ENCODE results near the gene CDIPT. TPM values are rescaled to one million over a fixed set of nuclear protein-coding genes. Genes with fewer than 3 reads are reported as not detected.

The CDIPT gene
- total RNA-seq, 2 donors from 2014 or later, result 76.5 to 79.9 TPM

- Histone ChIP-seq H3K36me3 (replicated peaks in 1 of 2; ENCODE audit: insufficient read depth in 1 of 2, low read depth in 2 of 2) (peaks cover 9 to 13% of the 10 kb centered on the region in 2 donors), H3K27ac (peak overlapping the region in 3 of 4 donors; percentile 25 to 69 (median 29))
- WGBS, 2 donors, result 94 to 99% methylated on average over 9 to 11 of the region's 11 CpGs
Measured at GRCh38 chr16:29830774-29831173, 32.3 kb downstream of the CDIPT start.

GRCh38 chr16:29826342-29826695 is 36.7 kb downstream of the CDIPT start:
- H3K27ac ChIP-seq, result peak overlapping the region in 3 of 4 donors; percentile 77 to 86 (median 78)
- DNase-seq, result no peak
- H3K4me3 ChIP-seq, result no peak overlapping the region
- no peak for ATAC-seq
- intact Hi-C loops (cut with DNase I), result no loop called here
- 82 to 90% methylated on average over 7 to 8 of the region's 8 CpGs for WGBS, 2 donors
- no peaks in the 10 kb centered on the region for H3K36me3 ChIP-seq (replicated peaks in 1 of 2; ENCODE audit: insufficient read depth in 1 of 2, low read depth in 2 of 2)
- H3K9me3 ChIP-seq, result no peaks in the 10 kb centered on the region
- no peaks in the 10 kb centered on the region for H3K27me3 ChIP-seq
- TF ChIP-seq CTCF (IDR thresholded peaks at IDR 0.05), result no peak
- TF ChIP-seq POLR2A (IDR thresholded peaks at IDR 0.05), result no peak
- H3K4me1 ChIP-seq, result peaks cover 100% of the 10 kb centered on the region

More at GRCh38 chr16:29830774-29831173, 32.3 kb downstream of the CDIPT start:
- intact Hi-C loops (cut with DNase I), result no loop called here
- TF ChIP-seq CTCF (IDR thresholded peaks at IDR 0.05) (no peak), POLR2A (IDR thresholded peaks at IDR 0.05) (no peak)
- ATAC-seq (no peak), DNase-seq (no peak)
- H3K27me3 ChIP-seq, result no peaks in the 10 kb centered on the region
- no peak overlapping the region for H3K4me3 ChIP-seq
- H3K4me1 ChIP-seq, result peaks cover 62% of the 10 kb centered on the region
- H3K9me3 ChIP-seq, result no peaks in the 10 kb centered on the region

GRCh38 chr16:29825145-29826044 is 37.6 kb downstream of the CDIPT start:
- intact Hi-C loops (cut with DNase I), result no loop called here

GRCh38 chr16:29824589-29825144 is 38.4 kb downstream of the CDIPT start:
- WGBS, 2 donors, result 6 to 23% methylated on average over 7 of the region's 7 CpGs

More at GRCh38 chr16:29825145-29826044, 37.6 kb downstream of the CDIPT start:
- Histone ChIP-seq H3K27ac (peak overlapping the region; percentile 70 to 86 (median 78)), H3K36me3 (replicated peaks in 1 of 2; ENCODE audit: insufficient read depth in 1 of 2, low read depth in 2 of 2) (no peaks in the 10 kb centered on the region), H3K4me1 (peaks cover 97% of the 10 kb centered on the region), H3K4me3 (no peak overlapping the region), H3K9me3 (no peaks in the 10 kb centered on the region), H3K27me3 (no peaks in the 10 kb centered on the region)
- TF ChIP-seq CTCF (IDR thresholded peaks at IDR 0.05) (no peak), POLR2A (IDR thresholded peaks at IDR 0.05) (no peak)
- no peak for ATAC-seq
- DNase-seq, result peak in 1 of 4 donors; percentile 40
- WGBS, 2 donors, result 73 to 80% methylated on average over 8 to 10 of the region's 10 CpGs

More at GRCh38 chr16:29824589-29825144, 38.4 kb downstream of the CDIPT start:
- Histone ChIP-seq H3K9me3 (no peaks in the 10 kb centered on the region), H3K4me3 (no peak overlapping the region), H3K36me3 (replicated peaks in 1 of 2; ENCODE audit: insufficient read depth in 1 of 2, low read depth in 2 of 2) (no peaks in the 10 kb centered on the region), H3K27ac (peak overlapping the region; percentile 71 to 86 (median 78)), H3K4me1 (peaks cover 95% of the 10 kb centered on the region), H3K27me3 (no peaks in the 10 kb centered on the region)
- DNase-seq, result peak in 1 of 4 donors; percentile 35
- TF ChIP-seq POLR2A (IDR thresholded peaks at IDR 0.05) (peak in 2 of 3 donors; percentile 23 to 36), CTCF (IDR thresholded peaks at IDR 0.05) (no peak)
- intact Hi-C loops (cut with DNase I), result no loop called here
- ATAC-seq, result peak; percentile 33
